ENCODE measurements around the gene PEG3. TPM values are rescaled to one million over a fixed set of nuclear protein-coding genes. Genes with fewer than 3 reads are reported as not detected.

Gene PEG3
- total and polyA plus RNA-seq, 10 of the 15 experiments (the other 5 are each of a cell fraction or from before 2014, with no cell fraction given) = 0.03 to 0.33 TPM; not detected in 8

DNA sequence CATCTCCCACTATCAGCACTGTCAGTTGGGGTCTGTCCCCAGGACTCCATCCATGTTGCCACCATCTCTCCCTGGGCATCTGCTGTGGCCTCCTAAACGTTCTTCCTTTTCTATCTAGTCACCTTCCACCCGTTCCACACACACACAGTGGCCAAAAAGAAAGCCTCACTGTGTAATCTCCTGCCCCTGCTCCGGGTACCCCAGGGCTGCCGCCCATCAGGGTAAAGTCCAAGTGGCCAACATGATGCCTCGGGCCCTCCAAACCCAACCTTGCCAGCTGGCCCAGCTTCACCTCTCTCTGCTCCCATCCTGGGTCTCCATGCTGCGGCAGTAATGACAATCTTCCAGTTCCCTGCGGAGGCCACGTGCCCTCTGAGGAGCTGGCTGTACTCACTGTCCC lies 29.4 kb upstream of the PEG3 start:
- BruUV-seq (replicated peaks) = no TSS peak
- POLR2A ChIA-PET = no interaction called here
- no peak overlapping the region for H3K4me3 ChIP-seq
- H3K4me2 ChIP-seq (ENCODE audit: control insufficient read depth, insufficient read depth) = no peak overlapping the region
- no peak for ATAC-seq
- no peaks in the 10 kb centered on the region for H3K79me2 ChIP-seq (ENCODE audit: control insufficient read depth, insufficient read depth, low read length)
- no peaks in the 10 kb centered on the region; the same call in 1 of the 3 replicates for H3K9me3 ChIP-seq (replicated peaks; ENCODE audit: control insufficient read depth, insufficient read depth, low read length)
- in situ Hi-C loops (cut with MboI) = no loop called here
- no peak overlapping the region for H3K9ac ChIP-seq (ENCODE audit: control insufficient read depth, insufficient read depth, low read length)
- H2AFZ ChIP-seq (ENCODE audit: control insufficient read depth, low read depth, low read length) = no peak overlapping the region
- intact Hi-C loops (cut with micrococcal nuclease; ENCODE audit: unreplicated experiment) = no loop called here
- no peaks in the 10 kb centered on the region for H3K36me3 ChIP-seq (ENCODE audit: control insufficient read depth in 2 of 2, insufficient read depth in 2 of 2, low read length in 1 of 2)
- CTCF ChIA-PET = no interaction called here
- no peak for FAIRE-seq
- SMC1A ChIA-PET (ENCODE audit: uncharacterized antibody, unreplicated experiment) = no interaction called here
- no peaks in the 10 kb centered on the region for H4K20me1 ChIP-seq (ENCODE audit: control insufficient read depth, insufficient read depth)
- no peak overlapping the region for H3K27ac ChIP-seq (ENCODE audit: control insufficient read depth, insufficient read depth)
- no peak for DNase-seq (ENCODE audit: low read depth, low spot score)
- RAD21 ChIA-PET (ENCODE audit: unreplicated experiment) = no interaction called here
- H3K27me3 ChIP-seq (replicated peaks in 1 of 2; ENCODE audit: control insufficient read depth in 2 of 2, insufficient read depth in 2 of 2, low read length in 1 of 2) = no peaks in the 10 kb centered on the region
- TF ChIP-seq JUND (IDR thresholded peaks at IDR 0.05; ENCODE audit: low read depth, low read length) (no peak), DPF2 (IDR thresholded peaks at IDR 0.05) (no peak), YY1 (IDR thresholded peaks at IDR 0.05; ENCODE audit: low read depth, low read length) (no peak), MTA2 (IDR thresholded peaks at IDR 0.05; ENCODE audit: low read depth) (no peak)
- TF ChIP-seq, protein P1, sequence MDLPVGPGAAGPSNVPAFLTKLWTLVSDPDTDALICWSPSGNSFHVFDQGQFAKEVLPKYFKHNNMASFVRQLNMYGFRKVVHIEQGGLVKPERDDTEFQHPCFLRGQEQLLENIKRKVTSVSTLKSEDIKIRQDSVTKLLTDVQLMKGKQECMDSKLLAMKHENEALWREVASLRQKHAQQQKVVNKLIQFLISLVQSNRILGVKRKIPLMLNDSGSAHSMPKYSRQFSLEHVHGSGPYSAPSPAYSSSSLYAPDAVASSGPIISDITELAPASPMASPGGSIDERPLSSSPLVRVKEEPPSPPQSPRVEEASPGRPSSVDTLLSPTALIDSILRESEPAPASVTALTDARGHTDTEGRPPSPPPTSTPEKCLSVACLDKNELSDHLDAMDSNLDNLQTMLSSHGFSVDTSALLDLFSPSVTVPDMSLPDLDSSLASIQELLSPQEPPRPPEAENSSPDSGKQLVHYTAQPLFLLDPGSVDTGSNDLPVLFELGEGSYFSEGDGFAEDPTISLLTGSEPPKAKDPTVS (IDR thresholded peaks at IDR 0.05; ENCODE audit: low read depth, low read length) = no peak
- TF ChIP-seq, protein P2, sequence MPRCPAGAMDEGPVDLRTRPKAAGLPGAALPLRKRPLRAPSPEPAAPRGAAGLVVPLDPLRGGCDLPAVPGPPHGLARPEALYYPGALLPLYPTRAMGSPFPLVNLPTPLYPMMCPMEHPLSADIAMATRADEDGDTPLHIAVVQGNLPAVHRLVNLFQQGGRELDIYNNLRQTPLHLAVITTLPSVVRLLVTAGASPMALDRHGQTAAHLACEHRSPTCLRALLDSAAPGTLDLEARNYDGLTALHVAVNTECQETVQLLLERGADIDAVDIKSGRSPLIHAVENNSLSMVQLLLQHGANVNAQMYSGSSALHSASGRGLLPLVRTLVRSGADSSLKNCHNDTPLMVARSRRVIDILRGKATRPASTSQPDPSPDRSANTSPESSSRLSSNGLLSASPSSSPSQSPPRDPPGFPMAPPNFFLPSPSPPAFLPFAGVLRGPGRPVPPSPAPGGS (IDR thresholded peaks at IDR 0.05; ENCODE audit: borderline replicate concordance, insufficient read depth, low read depth, low read length, poor library complexity, severe bottlenecking) = no peak
- no peaks in the 10 kb centered on the region for H3K4me1 ChIP-seq (ENCODE audit: control insufficient read depth, insufficient read depth, low read length)
- WGBS (ENCODE audit: insufficient coverage, insufficient replicate concordance, low lambda C conversion rate, missing lambda C conversion rate) = 27% methylated on average over 8 of the region's 8 CpGs
